Hepatocyte (in vitro differentiated cells): Measurements from ENCODE around the gene HLA-DPB1. TPM values are rescaled to one million over a fixed set of nuclear protein-coding genes. Genes with fewer than 3 reads are reported as not detected.

Experiments used
- DNase-seq: peaks from one replicate; pipeline ENCODE4 v3.0.0-alpha.2; 2016; ENCODE audit warnings: low spot score
- H2AFZ ChIP-seq: fragments of 200-600 bp; sonication (generic); 2 replicates; pipeline ENCODE4 v1.6.0; 2016; ENCODE audit warnings: antibody characterized with exemption, mild to moderate bottlenecking
- H3K27ac ChIP-seq: fragments of 200-600 bp; sonication (generic); 2 replicates; pipeline ENCODE4 v1.5.1; 2016; ENCODE audit warnings: mild to moderate bottlenecking
- H3K27me3 ChIP-seq: fragments of 200-600 bp; sonication (generic); 2 replicates; pipeline ENCODE4 v1.6.1; 2016
- H3K36me3 ChIP-seq: fragments of 200-600 bp; sonication (generic); replicated peaks from 2 replicates; pipeline ENCODE4 v1.5.1; 2016; ENCODE audit warnings: low read depth; ENCODE audit not compliant: insufficient read depth
- H3K4me1 ChIP-seq: fragments of 200-600 bp; sonication (generic); 2 replicates; pipeline ENCODE4 v1.5.1; 2016; ENCODE audit warnings: mild to moderate bottlenecking, moderate library complexity; ENCODE audit not compliant: insufficient read depth
- H3K4me2 ChIP-seq: fragments of 200-600 bp; sonication (generic); 2 replicates; pipeline ENCODE4 v1.6.0; 2016
- H3K4me3 ChIP-seq: fragments of 200-600 bp; sonication (generic); 2 replicates; pipeline ENCODE4 v1.5.1; 2016; ENCODE audit warnings: mild to moderate bottlenecking
- H3K79me2 ChIP-seq: fragments of 200-600 bp; sonication (generic); 2 replicates; pipeline ENCODE4 v1.6.0; 2017; ENCODE audit warnings: mild to moderate bottlenecking
- H3K9me2 ChIP-seq: fragments of 200-600 bp; sonication (generic); replicated peaks from 2 replicates; pipeline ENCODE4 v1.6.0; 2017; ENCODE audit warnings: mild to moderate bottlenecking; ENCODE audit not compliant: insufficient read depth
- H3K9me3 ChIP-seq: fragments of 200-600 bp; sonication (generic); 2 replicates; pipeline ENCODE4 v1.5.1; 2016; ENCODE audit warnings: low read depth, mild to moderate bottlenecking
- H4K20me1 ChIP-seq: fragments of 200-600 bp; sonication (generic); 2 replicates; pipeline ENCODE4 v1.6.0; 2016; ENCODE audit warnings: mild to moderate bottlenecking; ENCODE audit not compliant: insufficient read depth, poor library complexity, severe bottlenecking
- CTCF ChIP-seq: fragments of 200-600 bp; sonication (generic); IDR thresholded peaks from 2 replicates; pipeline ENCODE4 v1.5.1; 2016; ENCODE audit warnings: antibody characterized with exemption, mild to moderate bottlenecking; ENCODE audit not compliant: poor library complexity
- EZH2 ChIP-seq: fragments of 200-600 bp; sonication (generic); IDR thresholded peaks from 2 replicates; pipeline ENCODE4 v1.6.1; 2016; ENCODE audit warnings: antibody characterized with exemption, mild to moderate bottlenecking, borderline replicate concordance
- EZH2phosphoT487 ChIP-seq: fragments of 200-600 bp; sonication (generic); IDR thresholded peaks from one replicate; pipeline ENCODE4 v1.6.1; 2018; ENCODE audit warnings: antibody characterized with exemption, mild to moderate bottlenecking, low read depth, moderate library complexity; ENCODE audit not compliant: unreplicated experiment, severe bottlenecking
- WGBS: methylation state at CpG from one replicate; pipeline ENCODE4 v1.1.6; 2016; ENCODE audit warnings: low lambda C conversion rate; ENCODE audit errors: missing lambda C conversion rate; 5-methylcytosine and 5-hydroxymethylcytosine counted together
- polyA plus RNA-seq: library from polyadenylated mRNA; unstranded; fragments of >200 nt; fragmentation: Nextera tagmentation; extraction: Ambion mirVana; gene quantifications from 2 replicates; pipeline ENCODE4 v1.2.1, GENCODE V29; 2016
- total RNA-seq: library from RNA; depleted of rRNA; stranded (reverse); fragments of >200 nt; gene quantifications from 2 replicates; pipeline ENCODE4 v1.2.3, GENCODE V29; 2014

The HLA-DPB1 gene
- total and polyA plus RNA-seq, 2 experiments from 2014 or later = 12.4 to 22.1 TPM

GRCh38 chr6:33120001-33120400, 44.2 kb downstream of the HLA-DPB1 start:
- Histone ChIP-seq H4K20me1 (no peaks in the 10 kb centered on the region), H3K27ac (no peak overlapping the region), H3K9me2 (no peaks in the 10 kb centered on the region), H3K4me3 (no peak overlapping the region), H2AFZ (no peak overlapping the region), H3K79me2 (no peaks in the 10 kb centered on the region), H3K36me3 (no peaks in the 10 kb centered on the region), H3K9me3 (no peaks in the 10 kb centered on the region), H3K27me3 (peaks cover 32% of the 10 kb centered on the region), H3K4me2 (no peak overlapping the region), H3K4me1 (peaks cover 5% of the 10 kb centered on the region)
- no peak for DNase-seq
- WGBS = 47% methylated on average over 3 of the region's 3 CpGs
- TF ChIP-seq EZH2phosphoT487 = no peak
- no peak for TF ChIP-seq EZH2
- TF ChIP-seq CTCF = no peak

DNA sequence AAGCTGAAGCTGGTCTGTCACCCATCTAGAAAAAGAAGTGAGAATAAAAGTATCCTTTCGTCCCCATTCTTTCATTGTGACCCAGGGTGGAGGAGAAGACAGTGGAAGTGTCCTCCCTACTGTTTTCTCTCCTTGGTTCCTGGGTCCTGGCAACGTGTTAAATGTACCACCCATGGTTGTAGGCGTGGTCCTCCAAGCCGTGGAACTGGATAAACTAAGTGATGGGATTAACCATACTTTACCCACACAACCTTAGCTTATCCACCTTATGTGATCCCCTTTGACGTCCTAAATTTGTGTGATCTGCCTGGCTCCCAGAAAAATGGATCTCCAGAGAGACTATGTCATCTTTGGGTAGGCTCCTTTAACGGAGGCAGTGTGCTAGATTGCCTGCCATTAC, 47.4 kb downstream of the HLA-DPB1 start:
- Histone ChIP-seq H2AFZ (no peak overlapping the region), H3K4me3 (no peak overlapping the region), H3K36me3 (no peaks in the 10 kb centered on the region), H3K4me2 (no peak overlapping the region), H3K27me3 (peaks cover 2% of the 10 kb centered on the region), H3K79me2 (no peaks in the 10 kb centered on the region), H3K9me2 (no peaks in the 10 kb centered on the region), H3K9me3 (no peaks in the 10 kb centered on the region), H3K27ac (peak overlapping the region; percentile 36), H4K20me1 (no peaks in the 10 kb centered on the region), H3K4me1 (peaks cover 5% of the 10 kb centered on the region)
- DNase-seq = no peak
- TF ChIP-seq CTCF (no peak), EZH2phosphoT487 (no peak), EZH2 (no peak)
- 72% methylated on average over 6 of the region's 6 CpGs for WGBS

- H3K79me2 ChIP-seq = no peaks in the 10 kb centered on the region
- WGBS = 79% methylated on average over 20 of the region's 20 CpGs
These were observed 48.1 kb downstream of the HLA-DPB1 start for GRCh38 chr6:33123732-33124524.

More at GRCh38 chr6:33123732-33124524, 48.1 kb downstream of the HLA-DPB1 start:
- TF ChIP-seq EZH2phosphoT487 (no peak), EZH2 (no peak), CTCF (peak; percentile 43)
- Histone ChIP-seq H2AFZ (no peak overlapping the region), H3K9me3 (no peaks in the 10 kb centered on the region), H3K4me1 (peaks cover 5% of the 10 kb centered on the region), H3K4me3 (no peak overlapping the region), H3K36me3 (no peaks in the 10 kb centered on the region), H4K20me1 (no peaks in the 10 kb centered on the region), H3K4me2 (no peak overlapping the region), H3K9me2 (no peaks in the 10 kb centered on the region), H3K27ac (no peak overlapping the region), H3K27me3 (no peaks in the 10 kb centered on the region)
- DNase-seq = peak; percentile 41
